WTC11 (cell line): ENCODE results near the gene ISCU.

Experiments
- AR ChIP-seq: fragments of 250-450 bp; sonication (Bioruptor Pico); IDR thresholded peaks from 2 replicates; pipeline ENCODE4 v1.9.0; 2021; ENCODE audit warnings: mild to moderate bottlenecking
- ATF2 ChIP-seq: sonication (generic); formaldehyde crosslinking; IDR thresholded peaks from 2 replicates; pipeline ENCODE4 v1.8.1; 2022; ENCODE audit warnings: low read depth, missing genetic modification reagents, borderline replicate concordance
- CTCF ChIP-seq: fragments of 200-600 bp; IDR thresholded peaks from 2 replicates; pipeline ENCODE4 v1.8.0; 2022; ENCODE audit warnings: antibody characterized with exemption
- E2F1 ChIP-seq: sonication (generic); formaldehyde crosslinking; IDR thresholded peaks from 2 replicates; pipeline ENCODE4 v1.8.0; 2022; ENCODE audit warnings: mild to moderate bottlenecking, missing genetic modification reagents
- MXD4 ChIP-seq: fragments of 250-450 bp; sonication (Bioruptor Pico); IDR thresholded peaks from 2 replicates; pipeline ENCODE4 v1.8.0; 2021; ENCODE audit warnings: mild to moderate bottlenecking, moderate library complexity, borderline replicate concordance
- PREB ChIP-seq: sonication (generic); formaldehyde crosslinking; IDR thresholded peaks from 2 replicates; pipeline ENCODE4 v1.8.1; 2022; ENCODE audit warnings: mild to moderate bottlenecking, missing genetic modification reagents, moderate library complexity, borderline replicate concordance
- USF2 ChIP-seq: sonication (generic); formaldehyde crosslinking; IDR thresholded peaks from 2 replicates; pipeline ENCODE4 v1.8.1; 2023; ENCODE audit warnings: mild to moderate bottlenecking, missing genetic modification reagents, moderate library complexity
- ZNF232 ChIP-seq: sonication (generic); formaldehyde crosslinking; IDR thresholded peaks from 2 replicates; pipeline ENCODE4 v1.8.0; 2022; ENCODE audit warnings: mild to moderate bottlenecking, missing genetic modification reagents
- ZSCAN18 ChIP-seq: fragments of 250-450 bp; sonication (Bioruptor Pico); IDR thresholded peaks from 2 replicates; pipeline ENCODE4 v2.1.2; 2022; ENCODE audit warnings: mild to moderate bottlenecking, moderate library complexity

GRCh38 chr12:108584456-108585065 is 22.2 kb downstream of the ISCU start:
- TF ChIP-seq CTCF (no peak), PREB (CRISPR knock-in tag) (no peak), USF2 (CRISPR knock-in tag) (no peak), AR (CRISPR knock-in tag) (no peak), E2F1 (CRISPR knock-in tag) (no peak), ATF2 (CRISPR knock-in tag) (no peak), MXD4 (CRISPR knock-in tag) (no peak), ZSCAN18 (no peak), ZNF232 (CRISPR knock-in tag) (no peak)
